H1 (cell line): ENCODE measurements around the gene FGF12. TPM values are rescaled to one million over a fixed set of nuclear protein-coding genes. Genes with fewer than 3 reads are reported as not detected.

Experiments used
- CTCF ChIA-PET: fragments of 300-600 bp; sonication (Branson Sonifier 250); formaldehyde crosslinking; loops from one replicate; lab custom pipeline; 2021; ENCODE audit not compliant: partially characterized antibody; lab: Charles Lee
- POLR2A ChIA-PET: fragments of 300-600 bp; sonication (Branson Sonifier 250); formaldehyde crosslinking; loops from one replicate; lab custom pipeline; 2021; ENCODE audit warnings: inconsistent platforms; ENCODE audit not compliant: partially characterized antibody; lab: Charles Lee
- DNase-seq, 2 experiments: peaks; one replicate each; pipeline versions ENCODE4 v3.0.0 to v3.0.0-alpha.2; 2010 to 2022; ENCODE audit warnings: low spot score in 2 of 2, low read depth in 1 of 2, mixed read lengths in 1 of 2
- FAIRE-seq: peaks from 2 replicates; lab custom pipeline; 2011; peaks lifted over from hg19 to GRCh38; lab: Jason Lieb, UNC
- H2AFZ ChIP-seq: 2 replicates; pipeline ENCODE4 v1.8.1; 2012; ENCODE audit warnings: low read length, inconsistent platforms
- H2AK5ac ChIP-seq: 2 replicates; pipeline ENCODE4 v1.6.1; 2013; ENCODE audit warnings: low read depth, low read length
- H2BK120ac ChIP-seq: replicated peaks from 2 replicates; pipeline ENCODE3; 2013; ENCODE audit warnings: low read depth, low read length, inconsistent platforms
- H2BK12ac ChIP-seq: 2 replicates; pipeline ENCODE4 v1.6.1; 2013; ENCODE audit warnings: low read depth, low read length
- H2BK15ac ChIP-seq: 2 replicates; pipeline ENCODE4 v1.6.1; 2013; ENCODE audit warnings: low read length
- H2BK20ac ChIP-seq: 2 replicates; pipeline ENCODE4 v1.6.1; 2013; ENCODE audit warnings: low read length
- H2BK5ac ChIP-seq: 2 replicates; pipeline ENCODE4 v1.6.1; 2013; ENCODE audit warnings: low read depth, low read length
- H3K14ac ChIP-seq: 2 replicates; pipeline ENCODE4 v1.6.1; 2013; ENCODE audit warnings: inconsistent platforms; ENCODE audit not compliant: insufficient read length
- H3K18ac ChIP-seq: 2 replicates; pipeline ENCODE4 v1.6.1; 2013; ENCODE audit warnings: low read length; ENCODE audit errors: extremely low read depth
- H3K23ac ChIP-seq: 2 replicates; pipeline ENCODE4 v1.6.1; 2013; ENCODE audit warnings: inconsistent platforms; ENCODE audit not compliant: insufficient read length
- H3K23me2 ChIP-seq: 2 replicates; pipeline ENCODE4 v1.6.1; 2013; ENCODE audit warnings: low read depth, low read length
- H3K27ac ChIP-seq: 2 replicates; pipeline ENCODE4 v1.6.1; 2011; ENCODE audit warnings: low read depth, low read length, inconsistent platforms
- H3K27me3 ChIP-seq, 4 experiments: replicated peaks in 1 of 4; 1 replicate in 1 of 4; 2 replicates in 3 of 4; pipeline versions ENCODE4 v1.6.1 to v1.8.1; 2011 to 2013; ENCODE audit warnings: low read length in 3 of 4, mild to moderate bottlenecking in 3 of 4, inconsistent platforms in 2 of 4, mixed read lengths in 2 of 4, moderate library complexity in 1 of 4; ENCODE audit not compliant: control insufficient read depth in 3 of 4, insufficient read depth in 3 of 4; ENCODE audit errors: extremely low read depth in 1 of 4
- H3K36me3 ChIP-seq, 4 experiments: 2 replicates each; pipeline versions ENCODE4 v1.6.1 to v1.8.1; 2011 to 2013; ENCODE audit warnings: mild to moderate bottlenecking in 4 of 4, low read length in 3 of 4, moderate library complexity in 2 of 4, control low read depth in 1 of 4, inconsistent platforms in 1 of 4; ENCODE audit not compliant: insufficient read depth in 4 of 4, control insufficient read depth in 2 of 4
- H3K4ac ChIP-seq: replicated peaks from 2 replicates; pipeline ENCODE3; 2013; ENCODE audit warnings: low read length, low read depth, mixed read lengths, inconsistent platforms; ENCODE audit not compliant: insufficient read length
- H3K4me1 ChIP-seq, 4 experiments: replicated peaks in 1 of 4; 1 replicate in 1 of 4; 2 replicates in 3 of 4; pipeline versions ENCODE4 v1.6.1 to v1.8.1; 2011 to 2013; ENCODE audit warnings: low read length in 3 of 4, inconsistent platforms in 2 of 4, mixed read lengths in 1 of 4; ENCODE audit not compliant: insufficient read depth in 4 of 4, control insufficient read depth in 3 of 4
- H3K4me2 ChIP-seq, 2 experiments: 2 replicates each; pipeline versions ENCODE4 v1.6.1 to v1.8.1; 2011 to 2013; ENCODE audit warnings: low read depth in 2 of 2, low read length in 2 of 2, control low read depth in 1 of 2, inconsistent platforms in 1 of 2, mild to moderate bottlenecking in 1 of 2; ENCODE audit not compliant: insufficient read depth in 1 of 2
- H3K4me3 ChIP-seq, 4 experiments: fragments of 200-600, 300-600 bp in 1 of 4; sonication (generic), shearing (Covaris generic), sonication (Bioruptor Twin) in 1 of 4; 2 replicates each; pipeline versions ENCODE4 v1.5.1 to v1.8.1; 2011 to 2016; ENCODE audit warnings: low read length in 4 of 4, low read depth in 3 of 4, control low read depth in 2 of 4, inconsistent platforms in 2 of 4, mild to moderate bottlenecking in 2 of 4, mixed read lengths in 1 of 4, moderate library complexity in 1 of 4; ENCODE audit not compliant: insufficient read depth in 2 of 4; ENCODE audit errors: extremely low read depth in 1 of 4
- H3K56ac ChIP-seq: replicated peaks from 2 replicates; pipeline ENCODE3; 2013; ENCODE audit warnings: low read depth, mild to moderate bottlenecking, mixed read lengths, low read length, inconsistent platforms; ENCODE audit not compliant: insufficient read length
- H3K79me1 ChIP-seq: 2 replicates; pipeline ENCODE4 v1.6.1; 2013; ENCODE audit warnings: low read depth, low read length, control low read depth
- H3K79me2 ChIP-seq, 2 experiments: 2 replicates each; pipeline versions ENCODE4 v1.6.1 to v1.8.1; 2012 to 2013; ENCODE audit warnings: low read length in 2 of 2, mild to moderate bottlenecking in 2 of 2, inconsistent platforms in 1 of 2; ENCODE audit not compliant: insufficient read depth in 2 of 2, control insufficient read depth in 1 of 2
- H3K9ac ChIP-seq, 4 experiments: replicated peaks in 1 of 4; 1 replicate in 1 of 4; 2 replicates in 3 of 4; pipeline versions ENCODE4 v1.6.1 to v1.8.1; 2011 to 2013; ENCODE audit warnings: low read depth in 3 of 4, low read length in 3 of 4, control low read depth in 2 of 4, mild to moderate bottlenecking in 2 of 4, moderate library complexity in 2 of 4, inconsistent platforms in 1 of 4; ENCODE audit errors: extremely low read depth in 1 of 4
- H3K9me3 ChIP-seq, 2 experiments: 2 replicates each; pipeline versions ENCODE4 v1.6.1 to v1.8.1; 2012 to 2013; ENCODE audit warnings: mild to moderate bottlenecking in 2 of 2, moderate library complexity in 2 of 2, control low read depth in 1 of 2, inconsistent platforms in 1 of 2, low read depth in 1 of 2, low read length in 1 of 2, mixed read lengths in 1 of 2; ENCODE audit not compliant: insufficient read depth in 2 of 2
- H4K20me1 ChIP-seq, 2 experiments: replicated peaks in 1 of 2; 2 replicates each; pipeline versions ENCODE3 to v1.8.1; 2011 to 2013; ENCODE audit warnings: inconsistent platforms in 2 of 2, low read length in 2 of 2, mild to moderate bottlenecking in 1 of 2; ENCODE audit not compliant: insufficient read depth in 2 of 2, control insufficient read depth in 1 of 2
- H4K5ac ChIP-seq: 2 replicates; pipeline ENCODE4 v1.6.1; 2013; ENCODE audit warnings: low read length, low read depth, mixed read lengths, inconsistent platforms; ENCODE audit not compliant: insufficient read length
- H4K8ac ChIP-seq: 2 replicates; pipeline ENCODE4 v1.8.0; 2013; ENCODE audit warnings: mild to moderate bottlenecking, moderate library complexity, low read length, inconsistent platforms; ENCODE audit not compliant: insufficient read depth; ENCODE audit errors: extremely low read depth
- H4K91ac ChIP-seq: replicated peaks from 2 replicates; pipeline ENCODE3; 2013; ENCODE audit warnings: low read length, mixed read lengths, inconsistent platforms; ENCODE audit not compliant: insufficient read length
- EGR1 ChIP-seq: IDR thresholded peaks from 2 replicates; pipeline ENCODE4 v1.6.1; 2011; ENCODE audit warnings: low read depth, low read length, borderline replicate concordance
- FOSL1 ChIP-seq: IDR thresholded peaks from 2 replicates; pipeline ENCODE4 v1.6.1; 2011; ENCODE audit warnings: mild to moderate bottlenecking, low read depth, low read length, moderate library complexity; ENCODE audit not compliant: insufficient read depth
- PHF8 ChIP-seq: fragments of 200-600 bp; sonication (generic); conservative IDR thresholded peaks from 2 replicates; pipeline ENCODE4 v1.7.1; 2012; ENCODE audit warnings: low read depth, mild to moderate bottlenecking, inconsistent platforms, low read length, moderate library complexity
- POLR2A ChIP-seq, 2 experiments: IDR thresholded peaks; 1 replicate in 1 of 2; 2 replicates in 1 of 2; pipeline ENCODE4 v1.6.1; 2011; ENCODE audit warnings: low read depth in 2 of 2, low read length in 2 of 2, mild to moderate bottlenecking in 2 of 2; ENCODE audit errors: control extremely low read depth in 1 of 2
- POLR2AphosphoS5 ChIP-seq: IDR thresholded peaks from 2 replicates; pipeline ENCODE4 v1.6.1; 2011; ENCODE audit warnings: low read depth, low read length
- RBBP5 ChIP-seq: IDR thresholded peaks from 2 replicates; pipeline ENCODE4 v1.7.1; 2012; ENCODE audit warnings: low read depth, mild to moderate bottlenecking, inconsistent platforms, low read length, moderate library complexity, borderline replicate concordance
- RNF2 ChIP-seq: fragments of 200-900, 300-1000 bp; sonication (generic); IDR thresholded peaks from 2 replicates; pipeline ENCODE4 v1.7.1; 2016; ENCODE audit warnings: borderline replicate concordance, low read depth, mild to moderate bottlenecking, antibody characterized with exemption, low read length; ENCODE audit not compliant: poor library complexity, severe bottlenecking; ENCODE audit errors: missing control alignments
- SP4 ChIP-seq: IDR thresholded peaks from 2 replicates; pipeline ENCODE4 v1.6.1; 2012; ENCODE audit warnings: low read length, inconsistent platforms
- SUZ12 ChIP-seq: fragments of 200-600 bp; sonication (generic); IDR thresholded peaks from 2 replicates; pipeline ENCODE4 v1.6.1; 2012; ENCODE audit warnings: mild to moderate bottlenecking, inconsistent platforms, low read length, moderate library complexity, mixed read lengths
- TAF1 ChIP-seq: IDR thresholded peaks from 2 replicates; pipeline ENCODE4 v1.6.1; 2011; ENCODE audit warnings: mild to moderate bottlenecking, low read depth, low read length
- TBP ChIP-seq: IDR thresholded peaks from 2 replicates; pipeline ENCODE4 v1.6.1; 2011; ENCODE audit warnings: low read depth, low read length, improper control_type of control experiment
- WGBS, 2 experiments: shearing (Covaris generic) in 1 of 2; methylation state at CpG; one replicate each; pipeline versions ENCODE4 v1.1.6 to v1.1.7; 2013 to 2015; ENCODE audit warnings: low lambda C conversion rate in 2 of 2, mixed read lengths in 2 of 2, inconsistent platforms in 1 of 2, low coverage in 1 of 2, missing lambda C conversion rate in 1 of 2; ENCODE audit not compliant: insufficient replicate concordance in 2 of 2, insufficient coverage in 1 of 2, insufficient read length in 1 of 2; ENCODE audit errors: extremely low coverage in 1 of 2, missing lambda C conversion rate in 1 of 2; 5-methylcytosine and 5-hydroxymethylcytosine counted together
- polyA plus RNA-seq, 7 experiments: library from polyadenylated mRNA; depleted of rRNA in 3 of 7; stranded (reverse) in 5 of 7; unstranded in 2 of 7; fragments of >200 nt in 5 of 7; fragments of 200-250 nt in 2 of 7; gene quantifications; 1 replicate in 5 of 7; 2 replicates in 1 of 7; 4 replicates in 1 of 7; pipeline versions ENCODE4 v1.2.1 to v1.2.3, GENCODE V29; 2011 to 2013; ENCODE audit warnings: missing spikeins in 2 of 7, mixed read lengths in 2 of 7
- total RNA-seq: library from RNA; stranded (reverse); fragmentation: NEBNext Ultra II Directional; extraction: Animal tissue kit (Norgen Biotek cat#: 25700); gene quantifications from 2 replicates; pipeline ENCODE4 v1.2.1, GENCODE V29; 2021

FGF12 gene
- total and polyA plus RNA-seq, 2 of the 8 experiments (the other 6 are each of a cell fraction or from before 2014, with no cell fraction given) = 4.1 to 16.6 TPM

- no peak overlapping the region for H4K5ac ChIP-seq
- H3K9ac ChIP-seq = peak overlapping the region in 3 of 4 experiments; percentile 3 to 53 (median 21); a peak in 2 of 7 replicates
- H3K14ac ChIP-seq = no peak overlapping the region
- H2BK20ac ChIP-seq = 0 out of 2 replicates have a peak overlapping the region, but pooled peaks have one; percentile 7
- no peak overlapping the region for H2BK15ac ChIP-seq
- 0 out of 2 replicates have a peak overlapping the region, but pooled peaks have one; percentile 17 for H2AFZ ChIP-seq
- H2AK5ac ChIP-seq = no peak overlapping the region
- no peak overlapping the region for H2BK12ac ChIP-seq
- 0 out of 4 replicates have a peak, but pooled peaks cover 0 to 3% of the 10 kb centered on the region in 2 experiments for H3K79me2 ChIP-seq
- peaks cover 0 to 2% of the 10 kb centered on the region in 2 experiments for H4K20me1 ChIP-seq
- H4K91ac ChIP-seq = no peak overlapping the region
- H3K4me1 ChIP-seq = peaks cover 2 to 8% (median 4%) of the 10 kb centered on the region in 4 experiments; a peak in 6 of 7 replicates
- ChIA-PET CTCF (interaction anchor here (0.7 to 4.6 kb wide), 10 partner anchors 10 to 327 kb away, joined by 3 to 26 read pairs (median 3); no protein-coding TSS in a partner anchor), POLR2A (interaction anchor here (1.3 to 1.5 kb wide), 2 partner anchors 13 to 482 kb away, joined by 3 to 5 read pairs; no protein-coding TSS in a partner anchor)
- H3K36me3 ChIP-seq = no peaks in the 10 kb centered on the region
- no peak overlapping the region for H3K23ac ChIP-seq
- peak overlapping the region; percentile 58 to 84 (median 76) for H3K4me3 ChIP-seq
- no peak overlapping the region for H3K27ac ChIP-seq
- H4K8ac ChIP-seq = peak overlapping the region; percentile 5; the same call in 1 of the 2 replicates
- no peak for FAIRE-seq
- peak overlapping the region; percentile 21 for H3K56ac ChIP-seq
- H3K23me2 ChIP-seq = peaks cover 15% of the 10 kb centered on the region
- H3K4me2 ChIP-seq = peak overlapping the region; percentile 93 to 97
- H3K27me3 ChIP-seq = peaks cover 6 to 50% (median 34%) of the 10 kb centered on the region in 4 experiments
- H3K4ac ChIP-seq = no peak overlapping the region
- 7% methylated on average over 24 of the region's 53 CpGs; no CpG with 5 or more reads in 1 of the 2 experiments for WGBS, 2 experiments
- H3K79me1 ChIP-seq = no peaks in the 10 kb centered on the region
- peak overlapping the region; percentile 25 for H2BK120ac ChIP-seq
- H3K18ac ChIP-seq = no peak overlapping the region
- no peak overlapping the region; the same call in 1 of the 2 replicates for H2BK5ac ChIP-seq
- peak in 1 of 2 experiments; percentile 75 for DNase-seq
- H3K9me3 ChIP-seq = no peaks in the 10 kb centered on the region
- no peak for TF ChIP-seq SP4
- 0 out of 2 replicates have a peak, but pooled peaks have one; percentile 16 for TF ChIP-seq TAF1
- TF ChIP-seq POLR2A (IDR thresholded peaks at IDR 0.05; ENCODE audit: control extremely low read depth in 1 of 2, low read depth in 2 of 2, low read length in 2 of 2) = no peak
- peak; percentile 19; the same call in 1 of the 2 replicates for TF ChIP-seq PHF8
- 0 out of 2 replicates have a peak, but pooled peaks have one; percentile 41 for TF ChIP-seq EGR1
- TF ChIP-seq POLR2AphosphoS5 = no peak
- no peak; the same call in 1 of the 2 replicates for TF ChIP-seq TBP
- no peak for TF ChIP-seq FOSL1
- peak; percentile 27 for TF ChIP-seq RNF2
- TF ChIP-seq SUZ12 = peak; percentile 57
- peak; percentile 65; the same call in 1 of the 2 replicates for TF ChIP-seq RBBP5
These were observed 317.3 kb downstream of the FGF12 start for GRCh38 chr3:192409838-192410683.
